Measurements from ENCODE around the gene AP1B1. TPM values are rescaled to one million over a fixed set of nuclear protein-coding genes. Genes with fewer than 3 reads are reported as not detected.

The AP1B1 gene
- polyA plus RNA-seq, 3 donors, result 22.3 to 36.5 (median 36.1) TPM

- WGBS, 3 donors, result 11 to 19% (median 12%) methylated on average over 15 to 18 of the region's 18 CpGs
- no peak overlapping the region for H3K27ac ChIP-seq (ENCODE audit: low read depth, low read length)
Measured at GRCh38 chr22:29310863-29311339, 77.5 kb downstream of the AP1B1 start.

GRCh38 chr22:29310065-29310862 is 78.1 kb downstream of the AP1B1 start:
- WGBS, 3 donors, result 59 to 66% (median 63%) methylated on average over 28 of the region's 28 CpGs
- H3K27ac ChIP-seq (ENCODE audit: low read depth, low read length), result no peak overlapping the region

GRCh38 chr22:29309332-29310064 is 78.9 kb downstream of the AP1B1 start:
- WGBS, 3 donors, result 62 to 77% (median 74%) methylated on average over 21 of the region's 21 CpGs
- no peak overlapping the region for H3K27ac ChIP-seq (ENCODE audit: low read depth, low read length)

- 48 to 66% (median 49%) methylated on average over 13 of the region's 13 CpGs for WGBS, 3 donors
- peak overlapping the region; percentile 21 for H3K27ac ChIP-seq (ENCODE audit: low read depth, low read length)
Measured at GRCh38 chr22:29308791-29309262, 79.5 kb downstream of the AP1B1 start.

- WGBS, 3 donors, result 70 to 79% (median 73%) methylated on average over 44 to 50 of the region's 50 CpGs
- H3K27ac ChIP-seq (ENCODE audit: low read depth, low read length), result no peak overlapping the region
Measured at GRCh38 chr22:29308148-29308790, 80.1 kb downstream of the AP1B1 start.

- H3K27ac ChIP-seq (ENCODE audit: low read depth, low read length), result no peak overlapping the region
- WGBS, 3 donors, result 68 to 74% (median 73%) methylated on average over 20 of the region's 20 CpGs
Measured at GRCh38 chr22:29307596-29308147, 80.7 kb downstream of the AP1B1 start.

GRCh38 chr22:29306835-29307595 is 81.4 kb downstream of the AP1B1 start:
- no peak overlapping the region for H3K27ac ChIP-seq (ENCODE audit: low read depth, low read length)
- 4 to 11% (median 9%) methylated on average over 57 to 83 of the region's 83 CpGs for WGBS, 3 donors

GRCh38 chr22:29306175-29306834 is 82.1 kb downstream of the AP1B1 start, which contains the start of gene GAS2L1:
Gene GAS2L1 (plus strand): TSS chr22:29306650. CDS start chr22:29308106, 1,456 bp downstream.
- no peak within 1 kb of the TSS for H3K27ac ChIP-seq (ENCODE audit: low read depth, low read length)
- 0 to 1% (median 0%) methylated on average over 35 to 40 of the region's 40 CpGs for WGBS, 3 donors

- no peak overlapping the region for H3K27ac ChIP-seq (ENCODE audit: low read depth, low read length)
- 47 to 53% (median 52%) methylated on average over 7 of the region's 7 CpGs for WGBS, 3 donors
Measured at GRCh38 chr22:29305836-29306174, 82.6 kb downstream of the AP1B1 start.

- 26 to 56% (median 54%) methylated on average over 13 of the region's 13 CpGs for WGBS, 3 donors
- H3K27ac ChIP-seq (ENCODE audit: low read depth, low read length), result no peak overlapping the region
Measured at GRCh38 chr22:29302681-29303465, 85.5 kb downstream of the AP1B1 start.

GRCh38 chr22:29302402-29302680 is 86.0 kb downstream of the AP1B1 start:
- H3K27ac ChIP-seq (ENCODE audit: low read depth, low read length), result no peak overlapping the region
- 38 to 82% (median 55%) methylated on average over 2 of the region's 2 CpGs for WGBS, 3 donors

- WGBS, 3 donors, result 84 to 91% (median 86%) methylated on average over 17 of the region's 17 CpGs
- H3K27ac ChIP-seq (ENCODE audit: low read depth, low read length), result no peak overlapping the region
Measured at GRCh38 chr22:29301716-29302401, 86.5 kb downstream of the AP1B1 start.

GRCh38 chr22:29300807-29301601 is 87.4 kb downstream of the AP1B1 start:
- H3K27ac ChIP-seq (ENCODE audit: low read depth, low read length), result no peak overlapping the region
- 71 to 80% (median 75%) methylated on average over 10 of the region's 10 CpGs for WGBS, 3 donors

GRCh38 chr22:29300467-29300806 is 87.9 kb downstream of the AP1B1 start:
- WGBS, 3 donors, result 69 to 73% (median 71%) methylated on average over 4 of the region's 4 CpGs
- H3K27ac ChIP-seq (ENCODE audit: low read depth, low read length), result no peak overlapping the region

GRCh38 chr22:29299136-29299900 is 89.1 kb downstream of the AP1B1 start:
- H3K27ac ChIP-seq (ENCODE audit: low read depth, low read length), result no peak overlapping the region
- 89 to 91% (median 90%) methylated on average over 19 of the region's 19 CpGs for WGBS, 3 donors

Data from adipose tissue (tissue), 3 donors.